HG03432 (cell line): ENCODE measurements around the gene CYFIP2.

Source experiments
- ATAC-seq: cut with Tn5 transposase; IDR thresholded peaks from one replicate; pipeline ENCODE4 v1.9.1; 2021; ENCODE audit warnings: mild to moderate bottlenecking, moderate library complexity; ENCODE audit not compliant: unreplicated experiment

The CYFIP2 gene

GRCh38 chr5:157312492-157312891 lies 46.6 kb downstream of the CYFIP2 start:
- ATAC-seq: peak; percentile 86

DNA sequence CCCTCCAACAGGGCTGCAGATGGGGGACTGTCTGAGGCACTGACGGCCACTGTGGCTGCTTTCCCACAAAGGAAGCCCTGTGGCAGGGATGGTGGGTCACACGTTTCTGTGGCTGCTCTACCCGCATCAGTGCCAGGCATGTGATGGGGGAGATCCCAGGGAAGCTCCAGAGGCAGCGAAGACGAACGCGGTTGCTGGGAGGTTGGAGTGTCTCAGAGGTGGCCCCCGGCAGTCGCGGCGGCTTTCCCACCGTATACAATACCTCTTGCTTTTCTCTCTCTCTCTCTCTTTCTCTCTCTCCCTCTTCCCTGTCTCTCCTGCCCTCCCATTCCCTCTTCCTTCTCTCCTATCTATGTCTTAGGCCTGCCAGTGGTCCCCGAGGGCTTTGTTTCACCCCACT lies 56.7 kb downstream of the CYFIP2 start:
- ATAC-seq: no peak

DNA sequence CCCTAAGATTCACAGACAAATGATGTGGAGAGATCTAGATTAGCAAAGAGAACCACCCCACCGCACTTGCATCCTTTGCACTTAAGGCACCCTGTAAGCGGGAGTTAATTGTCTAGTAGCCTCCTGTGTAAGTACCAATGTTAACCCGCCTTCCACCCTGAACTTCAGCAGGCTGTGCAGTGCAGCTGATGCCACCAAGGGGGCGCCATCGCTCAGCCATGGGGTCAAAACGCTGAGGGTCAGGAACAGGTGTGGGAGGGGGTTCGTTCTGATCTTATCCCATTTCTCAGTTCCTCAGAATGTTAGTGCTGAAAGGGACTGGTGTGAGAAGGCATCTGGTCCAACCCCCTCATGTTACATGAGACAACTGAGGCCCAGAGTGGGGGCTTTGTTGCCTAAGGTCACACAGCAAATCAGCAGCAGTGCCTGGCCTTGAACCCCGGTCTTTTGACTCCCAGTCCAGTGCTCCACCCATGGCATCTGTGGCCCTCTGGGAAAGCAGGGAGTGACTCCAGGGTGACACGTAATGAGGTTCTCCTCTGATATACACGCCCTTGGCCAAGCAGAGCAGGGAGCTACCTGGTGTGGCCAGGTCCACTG lies 57.3 kb downstream of the CYFIP2 start:
- ATAC-seq: no peak

GRCh38 chr5:157324237-157324636 lies 58.3 kb downstream of the CYFIP2 start:
- no peak for ATAC-seq

GRCh38 chr5:157326440-157327005 lies 60.6 kb downstream of the CYFIP2 start:
- no peak for ATAC-seq

DNA sequence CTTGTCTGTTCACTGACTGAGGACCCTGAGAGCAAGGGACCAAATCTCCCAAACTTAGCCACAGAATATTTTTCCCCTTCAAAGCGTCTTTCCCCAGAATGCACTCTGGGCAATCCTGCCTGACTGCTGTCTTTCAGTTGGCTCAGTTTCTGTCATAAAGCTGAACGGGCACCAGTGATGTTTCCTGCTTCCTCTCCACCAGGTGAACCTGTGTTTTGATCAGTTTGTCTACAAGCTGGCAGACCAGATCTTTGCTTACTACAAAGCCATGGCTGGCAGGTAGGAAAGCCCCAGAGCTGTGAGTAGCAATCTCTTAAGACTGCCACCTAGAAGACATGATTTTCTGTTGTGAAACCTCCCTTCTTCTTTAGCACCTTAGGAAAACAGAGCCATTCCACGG lies 61.8 kb downstream of the CYFIP2 start:
- ATAC-seq: no peak

DNA sequence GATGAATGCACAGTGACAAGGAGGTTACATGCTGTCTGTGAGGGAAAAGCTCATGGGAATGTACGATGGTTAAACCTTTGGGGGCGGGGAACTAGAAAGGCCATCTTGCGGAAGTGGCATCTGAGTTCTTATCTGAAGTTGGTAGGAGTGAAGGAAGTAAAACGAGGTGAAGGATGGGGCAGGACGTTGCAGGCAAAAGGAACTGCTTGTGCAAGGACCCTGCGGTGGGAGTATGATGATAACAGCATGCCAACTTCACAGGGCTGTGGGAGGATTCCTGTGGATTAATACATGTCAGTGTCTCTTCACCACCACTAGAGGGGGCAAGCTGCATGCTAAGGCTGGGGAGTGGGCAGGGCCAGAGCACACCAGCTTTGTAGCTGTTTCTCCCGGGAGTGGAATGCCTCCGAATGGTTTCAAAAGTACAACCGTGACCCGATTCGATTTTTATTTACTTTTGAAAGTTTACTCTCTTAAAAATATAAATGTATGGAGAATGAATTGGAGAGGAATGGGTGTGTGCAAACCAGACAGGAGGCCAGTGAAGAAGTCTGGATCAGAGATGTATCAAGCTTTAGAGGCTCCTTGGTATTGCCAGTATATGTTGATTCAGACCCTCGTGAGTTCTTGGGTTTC lies 62.5 kb downstream of the CYFIP2 start:
- ATAC-seq: peak; percentile 96

GRCh38 chr5:157331807-157332206 lies 65.9 kb downstream of the CYFIP2 start:
- no peak for ATAC-seq

GRCh38 chr5:157335534-157336422 lies 69.9 kb downstream of the CYFIP2 start:
- ATAC-seq: no peak

DNA sequence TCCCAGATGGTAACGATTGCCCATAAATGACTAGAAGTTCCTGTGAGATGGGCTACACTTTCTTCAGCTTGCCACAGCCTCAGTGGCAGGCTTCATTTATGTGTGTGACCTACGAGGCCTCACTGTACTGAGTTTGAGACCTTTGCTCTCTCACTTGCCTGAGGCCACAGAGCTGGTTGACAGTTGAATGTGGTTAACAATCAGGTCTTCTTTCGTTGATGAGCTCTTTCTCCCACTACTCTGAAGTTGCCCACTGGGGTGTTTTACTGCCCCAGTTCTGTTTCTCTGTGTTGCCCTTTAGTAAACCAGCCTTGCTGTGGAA lies 70.5 kb downstream of the CYFIP2 start:
- no peak for ATAC-seq

- ATAC-seq: no peak
Measured at GRCh38 chr5:157339409-157339808, 73.5 kb downstream of the CYFIP2 start.

DNA sequence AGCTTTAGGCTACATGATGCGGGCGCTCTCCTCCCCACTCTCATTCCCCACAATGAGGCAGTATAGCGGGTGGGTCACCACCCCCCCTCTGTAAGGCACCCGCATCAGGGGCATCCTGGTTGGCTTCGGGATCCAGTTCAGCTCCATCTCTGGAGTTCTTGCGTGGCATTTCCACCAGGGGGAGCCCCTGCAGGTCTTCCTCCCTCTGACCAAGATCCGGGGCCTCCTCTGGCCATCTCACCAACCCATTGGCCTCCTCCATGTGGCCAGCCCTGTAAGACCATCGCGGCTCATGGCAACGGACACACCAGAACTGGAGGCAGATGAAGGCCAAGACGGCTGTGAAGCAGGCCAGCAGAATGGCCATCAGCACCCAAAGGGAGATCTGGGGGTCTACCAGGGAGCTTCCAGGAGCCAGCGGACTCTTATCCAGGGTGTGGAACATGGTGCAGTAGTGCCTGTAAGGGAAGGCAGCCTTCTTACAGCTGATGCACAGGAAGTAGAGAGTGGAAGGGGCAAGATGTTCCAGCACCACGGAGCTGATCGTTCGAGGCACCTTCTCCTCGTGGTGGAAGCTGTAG lies 77.0 kb downstream of the CYFIP2 start:
- no peak for ATAC-seq

DNA sequence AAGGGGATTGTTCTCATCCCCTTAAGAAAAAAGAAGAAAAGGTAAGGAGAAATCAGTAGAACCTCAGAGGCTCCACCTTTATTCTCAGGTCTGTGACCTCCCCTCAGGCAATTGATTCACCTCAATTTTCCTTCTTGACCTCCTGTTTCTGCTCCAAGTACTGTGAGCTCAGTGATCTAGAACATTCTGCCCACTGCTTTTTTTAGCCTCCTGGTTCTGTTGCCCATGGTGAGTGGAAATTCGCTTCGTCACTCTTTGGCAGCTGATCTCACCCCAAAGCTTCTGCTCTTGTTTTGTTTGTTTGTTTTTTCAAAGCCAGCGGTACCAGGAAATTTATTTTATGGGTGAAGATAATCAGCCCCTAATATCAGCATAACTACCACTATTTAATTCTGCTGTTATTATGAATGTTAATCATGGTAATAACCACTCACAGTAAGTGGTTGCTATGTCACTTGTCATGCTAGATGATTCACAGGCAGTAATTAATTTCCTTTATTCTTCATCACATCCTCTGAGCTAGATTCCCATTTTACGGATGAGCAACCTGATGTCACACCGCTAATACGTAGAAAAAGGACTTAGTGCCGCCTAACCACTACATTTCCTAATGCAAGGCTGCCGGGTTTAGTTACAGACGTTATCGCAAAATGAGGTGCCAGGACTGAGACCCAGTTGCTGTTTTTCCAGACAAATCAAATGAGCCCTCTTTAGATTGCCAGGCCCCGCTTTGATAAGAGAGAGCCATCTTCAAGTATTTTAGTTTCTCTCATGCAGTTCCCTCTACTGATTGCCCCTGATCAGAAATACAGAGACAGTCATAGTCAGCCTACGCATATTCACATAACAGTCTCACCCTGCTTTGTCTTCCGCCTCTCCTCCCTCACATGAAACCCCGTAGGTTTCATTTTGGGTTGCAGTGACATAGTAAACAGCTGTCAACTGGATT lies 78.2 kb downstream of the CYFIP2 start:
- ATAC-seq: no peak

DNA sequence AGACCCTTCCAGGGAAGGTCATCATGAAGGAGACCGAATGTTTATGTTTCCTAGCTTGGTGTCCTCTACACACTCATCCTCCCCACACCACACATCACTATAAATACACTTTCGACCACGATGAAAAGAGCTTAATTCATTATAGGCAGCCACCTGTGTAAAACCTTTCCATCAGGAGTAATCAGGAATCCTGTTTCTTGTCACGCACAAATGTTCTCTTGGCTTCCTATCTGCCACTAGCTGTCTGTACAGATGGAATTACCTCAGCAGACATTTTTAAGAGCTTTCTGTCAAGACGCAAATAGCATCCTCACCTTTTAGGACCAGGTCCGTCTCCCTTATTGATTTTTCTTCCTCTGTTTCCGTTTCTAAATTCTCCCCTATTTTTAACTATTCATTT lies 79.1 kb downstream of the CYFIP2 start:
- ATAC-seq: no peak

- no peak for ATAC-seq
Measured at GRCh38 chr5:157345485-157345884, 79.6 kb downstream of the CYFIP2 start.

DNA sequence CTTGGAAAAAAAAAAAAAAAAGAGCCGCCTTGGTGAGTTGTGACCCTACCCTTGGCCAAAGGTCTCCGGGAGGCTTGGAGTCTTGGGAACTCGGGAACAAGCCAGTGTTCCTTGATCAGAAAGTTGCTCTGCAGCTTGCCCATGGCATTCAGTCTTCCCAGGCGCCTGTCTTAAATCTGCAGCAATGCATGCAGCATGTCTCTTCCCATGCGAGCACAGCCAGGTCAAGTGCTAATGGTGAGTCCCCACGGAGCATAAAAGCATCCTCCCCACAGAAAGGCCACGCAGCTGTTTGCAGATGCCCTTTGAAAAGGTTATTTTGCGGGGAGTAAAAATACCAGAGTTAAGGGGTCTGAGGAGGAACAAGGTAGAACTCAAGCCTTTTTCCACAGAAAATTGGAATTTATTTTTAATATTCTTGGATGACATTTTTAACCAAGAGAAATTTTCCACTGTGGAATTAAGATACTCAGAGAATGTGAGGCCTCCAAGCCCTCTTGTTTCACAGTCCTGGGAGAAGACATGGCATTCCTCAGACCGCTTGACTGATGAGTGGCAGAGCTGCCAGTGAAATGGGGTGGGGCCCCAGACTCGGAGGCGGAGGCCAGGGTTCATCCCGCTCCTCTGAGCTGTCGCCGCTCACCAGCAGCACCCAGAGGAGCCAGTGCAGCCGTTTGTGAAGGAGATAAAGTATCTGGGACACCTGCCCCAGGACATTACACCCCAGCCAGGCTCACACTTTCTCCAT lies 81.6 kb downstream of the CYFIP2 start:
- ATAC-seq: no peak

DNA sequence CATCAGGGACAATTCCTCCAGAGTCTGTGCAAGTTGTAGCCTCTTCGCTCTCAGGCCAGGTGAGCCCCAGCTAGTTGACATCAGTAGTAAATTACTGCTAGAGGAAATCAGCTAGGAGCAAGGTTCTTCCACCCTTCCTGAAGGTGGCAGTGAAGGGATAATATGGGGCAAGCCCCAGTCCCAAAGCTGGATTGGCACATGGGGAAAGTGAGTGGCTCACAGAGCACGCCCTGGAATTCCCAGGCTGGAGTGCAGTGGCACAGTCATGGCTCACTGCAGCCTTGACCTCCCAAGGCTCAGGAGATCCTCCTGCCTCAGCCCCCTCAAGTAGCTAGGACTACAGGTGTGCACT lies 82.1 kb downstream of the CYFIP2 start:
- no peak for ATAC-seq

- peak; percentile 72 for ATAC-seq
Measured at GRCh38 chr5:157350939-157351801, 85.2 kb downstream of the CYFIP2 start.

DNA sequence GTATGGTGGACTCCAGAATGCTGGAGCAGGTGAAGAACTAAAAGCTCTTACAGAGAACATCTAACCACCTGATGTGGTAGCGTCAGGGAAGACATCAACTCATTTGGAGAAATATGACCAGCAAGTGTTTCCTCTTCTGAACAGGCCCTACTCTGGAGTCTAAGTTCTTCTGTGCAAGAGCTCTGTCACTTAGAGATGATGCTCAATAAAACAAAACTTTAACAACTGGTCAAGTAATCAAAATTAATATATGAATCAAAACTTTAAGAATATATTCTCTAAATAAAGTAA lies 85.8 kb downstream of the CYFIP2 start:
- ATAC-seq: no peak
